Hematopoietic multipotent progenitor cell (in vitro differentiated cells): Measurements from ENCODE around the gene PRRC2C. TPM values are rescaled to one million over a fixed set of nuclear protein-coding genes. Genes with fewer than 3 reads are reported as not detected.
"Not testable (repeated sequence)": the region's sequence is repeated elsewhere in the genome, so short reads cannot be mapped to it uniquely, and the experiment has no call there.

Experiments used
- DNase-seq, 3 donors: peaks; one replicate each; pipeline ENCODE4 v3.0.0-alpha.2; 2011 to 2015; ENCODE audit warnings: low read depth in 2 of 3, low spot score in 2 of 3
- total RNA-seq: library from RNA; depleted of rRNA; stranded (reverse); fragments of >200 nt; gene quantifications from one replicate; pipeline ENCODE4 v1.2.3, GENCODE V29; 2012

Gene PRRC2C
- total RNA-seq, 1 donor: 45.2 TPM

GRCh38 chr1:171495444-171495843 lies 10.1 kb downstream of the PRRC2C start:
- DNase-seq: no peak

DNA sequence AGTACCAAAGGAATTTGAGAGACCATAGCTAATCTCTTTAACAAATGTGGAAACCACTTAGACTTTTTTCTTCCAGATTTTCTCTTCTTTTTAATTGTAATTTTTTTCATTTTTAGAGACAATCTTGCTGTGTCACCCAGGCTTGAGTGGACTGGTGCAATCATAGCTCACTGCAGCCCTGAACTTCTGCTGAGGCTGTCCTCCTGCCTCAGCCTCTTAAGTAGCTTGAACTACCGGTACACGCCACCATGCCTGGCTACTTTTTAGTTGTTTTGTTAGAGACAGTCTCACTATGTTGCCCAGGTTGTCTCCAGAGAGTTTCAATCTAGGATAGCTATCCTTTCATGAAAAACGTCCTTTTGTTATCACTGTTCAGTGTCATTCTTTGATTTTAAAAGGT lies 15.0 kb downstream of the PRRC2C start:
- DNase-seq: peak in 1 of 3 donors; percentile 14

DNA sequence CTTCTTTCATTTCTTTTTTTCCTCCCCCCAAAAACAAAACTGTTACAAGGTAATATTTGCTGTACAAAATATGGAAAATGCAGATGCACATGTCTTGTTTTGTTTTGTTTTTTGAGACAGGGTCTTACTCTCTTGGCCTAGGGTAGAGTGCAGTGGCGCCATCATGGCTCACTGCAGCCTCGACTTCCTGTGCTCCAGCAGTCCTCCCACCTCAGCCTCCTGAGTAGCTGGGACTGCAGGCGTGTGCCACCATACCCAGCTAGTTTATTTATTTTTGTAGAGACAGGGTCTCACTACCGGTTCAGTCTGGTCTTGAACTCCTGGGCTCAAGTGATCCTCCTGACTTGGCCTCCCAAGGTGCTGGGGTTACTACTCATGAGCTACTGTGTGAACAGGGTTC lies 15.5 kb downstream of the PRRC2C start:
- no peak for DNase-seq

DNA sequence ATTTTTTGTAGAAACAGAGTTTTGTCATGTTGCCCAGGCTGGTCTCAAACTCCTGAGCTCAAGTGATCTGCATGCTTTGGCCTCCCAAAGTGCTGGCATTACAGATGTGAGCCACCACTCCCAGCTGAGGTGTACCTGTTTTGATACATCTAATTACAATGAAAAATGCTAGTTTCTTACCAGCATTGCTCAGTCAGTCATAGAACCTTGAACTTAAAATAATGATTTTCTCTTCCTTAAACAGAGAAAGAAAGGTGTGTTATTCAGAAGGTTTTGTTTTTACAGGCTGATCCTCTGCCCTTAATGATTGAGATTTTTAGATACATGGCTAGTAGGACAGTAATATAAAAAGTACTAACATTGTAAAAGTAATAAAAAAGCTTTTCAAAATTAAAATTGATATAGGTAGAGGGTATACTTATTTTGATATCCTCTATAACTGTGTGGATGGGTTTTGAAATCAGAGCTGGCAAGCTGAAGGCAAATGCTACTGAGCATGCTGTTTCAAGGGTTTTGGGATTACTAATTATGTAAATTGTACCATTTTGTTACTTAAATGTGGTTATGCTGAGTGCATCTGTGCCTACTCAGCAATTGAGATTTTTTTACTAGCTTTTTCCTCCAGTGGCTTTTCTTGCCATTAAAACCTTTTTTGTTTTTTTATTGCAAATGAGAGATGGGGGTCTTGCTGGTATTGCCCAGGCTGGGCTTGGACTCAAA lies 16.1 kb downstream of the PRRC2C start:
- no peak for DNase-seq

DNA sequence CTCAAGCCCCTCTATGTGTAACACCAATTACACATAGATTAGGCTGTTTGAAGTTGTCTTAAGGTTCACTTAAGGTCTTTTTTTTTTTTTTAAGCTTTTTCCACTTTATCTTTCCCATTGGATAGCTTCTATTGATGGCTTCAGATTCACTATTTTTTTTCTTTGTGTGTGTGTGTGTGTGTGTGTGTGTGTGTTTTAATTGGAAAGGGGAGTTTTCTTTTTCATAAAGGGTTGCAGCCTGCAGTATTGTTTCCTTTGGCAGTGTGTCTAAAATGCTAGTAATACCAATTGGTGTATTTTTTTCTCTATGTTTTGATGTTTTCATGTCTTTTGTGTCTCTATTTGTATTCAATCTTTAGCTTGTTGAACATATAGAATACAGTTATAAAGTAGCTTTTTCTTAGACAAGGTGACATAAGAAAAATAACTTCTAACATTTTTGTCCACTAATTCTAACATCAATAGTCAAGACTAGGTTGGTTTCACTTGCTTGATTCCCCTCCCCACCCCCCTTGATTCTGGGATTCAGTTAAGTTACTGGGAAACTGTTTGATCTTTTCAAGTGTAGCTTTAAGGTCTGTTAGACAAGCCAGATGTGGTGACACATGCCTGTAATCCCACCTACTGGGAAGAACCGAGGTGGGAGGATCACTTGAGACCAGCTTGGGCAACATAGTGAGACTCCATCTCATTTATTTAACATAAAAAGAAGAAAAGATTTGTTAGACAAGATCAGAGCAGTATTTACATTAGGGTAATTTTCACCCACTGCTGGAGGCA lies 21.4 kb downstream of the PRRC2C start:
- DNase-seq: no peak

GRCh38 chr1:171507435-171507834 lies 22.1 kb downstream of the PRRC2C start:
- DNase-seq: no peak

- no peak for DNase-seq
These were observed 23.9 kb downstream of the PRRC2C start for GRCh38 chr1:171509191-171509590.

DNA sequence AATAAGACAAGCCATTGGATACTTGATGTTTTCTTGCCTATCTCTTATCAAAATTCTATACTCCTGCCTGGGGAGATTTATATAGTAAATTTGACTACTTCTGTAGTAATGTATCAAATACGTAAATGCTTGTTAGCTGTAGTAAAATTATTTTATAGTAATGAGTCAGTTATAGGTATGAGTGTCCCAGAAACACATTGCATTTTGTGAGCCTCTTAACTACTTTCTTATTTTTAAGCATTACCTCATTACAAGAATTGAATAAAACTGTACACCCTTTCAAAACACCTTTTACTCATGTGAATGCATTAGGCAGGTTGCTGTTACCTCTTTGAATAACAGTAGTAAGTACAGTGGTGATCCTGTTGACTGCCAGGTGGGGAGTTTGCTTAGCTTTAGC lies 28.4 kb downstream of the PRRC2C start:
- no peak for DNase-seq

- DNase-seq: no peak
These were observed 30.0 kb downstream of the PRRC2C start for GRCh38 chr1:171515299-171515698.

DNA sequence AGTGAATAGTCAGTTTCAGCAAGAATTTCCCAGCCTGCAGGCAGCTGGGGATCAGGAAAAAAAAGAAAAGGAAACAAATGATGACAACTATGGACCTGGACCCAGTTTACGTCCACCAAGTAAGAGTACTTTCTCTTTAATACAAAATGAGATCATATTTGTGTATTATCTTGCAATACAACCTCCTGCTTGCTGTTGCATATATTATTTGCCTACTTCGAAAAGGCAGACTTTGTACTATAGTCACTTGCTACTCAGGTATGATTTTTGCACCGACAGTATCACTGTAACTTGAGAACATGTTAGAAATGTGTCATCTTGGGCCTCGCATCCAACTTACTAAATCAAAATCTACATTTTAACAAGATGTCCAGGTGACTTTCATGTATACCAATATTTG lies 30.4 kb downstream of the PRRC2C start:
- DNase-seq: no peak

- no peak for DNase-seq
These were observed 36.2 kb downstream of the PRRC2C start for GRCh38 chr1:171521567-171521966.

GRCh38 chr1:171530676-171531075 lies 45.3 kb downstream of the PRRC2C start:
- DNase-seq: no peak

GRCh38 chr1:171532520-171532919 lies 47.2 kb downstream of the PRRC2C start:
- DNase-seq: no peak

DNA sequence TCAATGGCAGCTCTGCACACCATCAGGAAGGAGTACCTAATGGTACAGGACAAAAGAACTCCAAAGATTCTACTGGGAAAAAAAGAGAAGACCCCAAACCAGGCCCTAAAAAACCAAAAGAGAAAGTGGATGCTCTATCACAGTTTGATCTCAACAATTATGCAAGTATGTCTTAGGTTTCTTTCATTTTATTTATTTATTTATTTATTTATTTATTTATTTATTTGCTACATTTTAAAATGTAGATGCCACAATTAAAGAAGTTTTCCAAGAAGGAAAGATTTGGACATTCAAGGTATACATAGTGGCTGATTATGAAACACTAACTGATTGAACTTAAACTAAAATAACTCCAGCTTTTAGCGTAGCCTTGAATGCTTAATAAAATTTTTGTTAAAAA lies 60.2 kb downstream of the PRRC2C start:
- no peak for DNase-seq

- no peak for DNase-seq
These were observed 64.7 kb downstream of the PRRC2C start for GRCh38 chr1:171550050-171550449.

- not testable (repeated sequence) for DNase-seq
These were observed 65.3 kb downstream of the PRRC2C start for GRCh38 chr1:171550598-171551100.

GRCh38 chr1:171553960-171554359 lies 68.6 kb downstream of the PRRC2C start:
- DNase-seq: peak in 1 of 3 donors; percentile 63

- DNase-seq: no peak
These were observed 78.3 kb downstream of the PRRC2C start for GRCh38 chr1:171563675-171564074.

DNA sequence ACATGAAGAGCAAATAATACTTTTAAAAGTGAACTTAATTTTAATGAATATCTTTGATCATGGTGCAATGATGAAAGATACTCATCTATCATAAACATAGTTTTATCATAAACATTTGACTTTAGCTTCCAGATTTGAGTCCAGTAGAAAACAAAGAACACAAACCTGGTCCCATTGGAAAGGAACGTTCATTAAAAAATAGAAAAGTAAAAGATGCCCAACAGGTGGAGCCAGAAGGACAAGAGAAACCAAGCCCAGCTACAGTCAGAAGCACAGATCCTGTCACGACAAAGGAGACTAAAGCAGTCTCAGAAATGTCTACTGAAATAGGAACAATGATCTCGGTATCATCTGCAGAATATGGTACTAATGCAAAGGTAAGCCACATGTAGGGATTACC lies 81.1 kb downstream of the PRRC2C start:
- DNase-seq: peak in 1 of 3 donors; percentile 33

- no peak for DNase-seq
These were observed 85.0 kb downstream of the PRRC2C start for GRCh38 chr1:171570295-171570694.

DNA sequence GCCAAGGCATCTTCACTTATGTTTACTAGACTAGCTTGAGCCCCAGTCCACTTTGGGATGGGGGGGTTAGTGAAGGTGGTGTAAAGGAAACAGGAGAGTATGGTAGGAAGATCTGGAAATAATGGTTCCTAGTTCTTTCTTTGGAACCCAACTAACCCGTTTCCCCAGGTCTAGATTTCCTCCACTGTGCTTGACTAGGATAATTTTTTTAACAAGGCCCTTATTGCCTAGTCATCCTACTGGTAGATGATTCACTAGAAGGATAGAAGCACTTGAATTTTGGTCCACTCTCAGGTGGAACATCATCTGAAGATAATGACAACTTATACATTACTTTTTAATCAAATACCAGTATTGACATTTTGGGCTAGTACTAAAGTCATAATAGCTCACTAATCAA lies 90.8 kb downstream of the PRRC2C start:
- DNase-seq: no peak

DNA sequence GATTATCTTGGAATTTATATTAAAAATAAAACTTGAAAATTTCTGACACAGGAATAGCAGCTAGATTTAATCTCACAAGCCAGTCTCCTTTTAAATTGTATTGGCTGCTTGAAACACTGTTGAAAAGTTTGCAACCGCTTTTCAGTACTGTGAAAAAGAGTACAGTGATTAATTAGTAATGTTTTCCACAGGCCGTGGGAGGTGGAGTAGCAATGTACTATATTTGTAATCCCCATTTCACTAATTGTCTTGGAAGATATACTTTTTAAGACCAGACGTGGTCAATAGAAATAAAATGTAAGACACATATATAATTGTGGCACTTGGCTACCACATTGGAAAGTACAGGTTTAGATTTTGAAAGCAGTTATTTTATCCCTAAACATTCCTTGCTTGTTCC lies 95.9 kb downstream of the PRRC2C start:
- no peak for DNase-seq
